ENCODE measurements around the gene SERINC3. TPM values are rescaled to one million over a fixed set of nuclear protein-coding genes. Genes with fewer than 3 reads are reported as not detected.
"Not testable (repeated sequence)": the region's sequence is repeated elsewhere in the genome, so short reads cannot be mapped to it uniquely, and the experiment has no call there.

SERINC3 gene
- total RNA-seq, 1 donor from 2014 or later = 94.3 TPM

GRCh38 chr20:44561876-44562275 is 40.0 kb upstream of the SERINC3 start:
- Histone ChIP-seq H3K4me1 (ENCODE audit: insufficient read depth, low read length) (no peaks in the 10 kb centered on the region), H3K4me3 (ENCODE audit: insufficient read depth, low read depth, low read length) (no peak overlapping the region), H3K36me3 (ENCODE audit: insufficient read depth, low read length) (no peaks in the 10 kb centered on the region), H3K9me3 (ENCODE audit: insufficient read depth, low read depth, low read length) (no peaks in the 10 kb centered on the region), H3K79me2 (ENCODE audit: insufficient read depth, low read length) (no peaks in the 10 kb centered on the region), H3K27me3 (ENCODE audit: insufficient read depth, low read length) (no peaks in the 10 kb centered on the region), H4K20me1 (ENCODE audit: insufficient read depth, low read length) (no peaks in the 10 kb centered on the region), H3K4me2 (ENCODE audit: low read length) (no peak overlapping the region), H2AFZ (ENCODE audit: low read depth, low read length) (no peak overlapping the region), H3K9ac (ENCODE audit: low read length) (no peak overlapping the region), H3K27ac (ENCODE audit: low read depth, low read length) (no peak overlapping the region)
- FAIRE-seq = no peak
- Mint-ChIP-seq H3K36me3 (ENCODE audit: low read depth, unreplicated experiment) (no peaks in the 10 kb centered on the region), H3K4me1 (ENCODE audit: low read depth, unreplicated experiment) (peaks cover 1% of the 10 kb centered on the region), H3K27ac (ENCODE audit: unreplicated experiment) (no peak overlapping the region), H3K27me3 (ENCODE audit: low read depth, unreplicated experiment) (no peaks in the 10 kb centered on the region), H3K4me3 (ENCODE audit: unreplicated experiment) (no peak overlapping the region), H3K9me3 (ENCODE audit: unreplicated experiment) (no peaks in the 10 kb centered on the region)
- no peak for DNase-seq (ENCODE audit: low read depth)
- TF ChIP-seq EZH2 (IDR thresholded peaks at IDR 0.05; ENCODE audit: insufficient read depth, low read length) (no peak), CTCF (IDR thresholded peaks at IDR 0.05; ENCODE audit: insufficient read depth, low read depth, low read length) (no peak)

GRCh38 chr20:44560818-44561217 is 38.9 kb upstream of the SERINC3 start:
- not testable (repeated sequence) for H3K27me3 Mint-ChIP-seq (ENCODE audit: low read depth, unreplicated experiment); H3K79me2 ChIP-seq (ENCODE audit: insufficient read depth, low read length); H3K36me3 Mint-ChIP-seq (ENCODE audit: low read depth, unreplicated experiment); H3K9me3 Mint-ChIP-seq (ENCODE audit: unreplicated experiment); H3K9ac ChIP-seq (ENCODE audit: low read length); H3K4me2 ChIP-seq (ENCODE audit: low read length); H3K4me3 Mint-ChIP-seq (ENCODE audit: unreplicated experiment); H4K20me1 ChIP-seq (ENCODE audit: insufficient read depth, low read length); H3K27ac Mint-ChIP-seq (ENCODE audit: unreplicated experiment); H3K36me3 ChIP-seq (ENCODE audit: insufficient read depth, low read length); H2AFZ ChIP-seq (ENCODE audit: low read depth, low read length); DNase-seq (ENCODE audit: low read depth); H3K9me3 ChIP-seq (ENCODE audit: insufficient read depth, low read depth, low read length); H3K27ac ChIP-seq (ENCODE audit: low read depth, low read length); H3K27me3 ChIP-seq (ENCODE audit: insufficient read depth, low read length); H3K4me1 Mint-ChIP-seq (ENCODE audit: low read depth, unreplicated experiment); H3K4me3 ChIP-seq (ENCODE audit: insufficient read depth, low read depth, low read length); FAIRE-seq; H3K4me1 ChIP-seq (ENCODE audit: insufficient read depth, low read length)

GRCh38 chr20:44560229-44560628 is 38.4 kb upstream of the SERINC3 start:
- Mint-ChIP-seq H3K9me3 (ENCODE audit: unreplicated experiment) (no peaks in the 10 kb centered on the region), H3K27ac (ENCODE audit: unreplicated experiment) (no peak overlapping the region), H3K4me1 (ENCODE audit: low read depth, unreplicated experiment) (peaks cover 4% of the 10 kb centered on the region), H3K36me3 (ENCODE audit: low read depth, unreplicated experiment) (no peaks in the 10 kb centered on the region), H3K4me3 (ENCODE audit: unreplicated experiment) (no peak overlapping the region), H3K27me3 (ENCODE audit: low read depth, unreplicated experiment) (no peaks in the 10 kb centered on the region)
- FAIRE-seq (no peak), DNase-seq (ENCODE audit: low read depth) (no peak)
- H3K4me3 ChIP-seq (ENCODE audit: insufficient read depth, low read depth, low read length) = no peak overlapping the region
- H3K79me2 ChIP-seq (ENCODE audit: insufficient read depth, low read length) = no peaks in the 10 kb centered on the region
- TF ChIP-seq EZH2 (IDR thresholded peaks at IDR 0.05; ENCODE audit: insufficient read depth, low read length) (no peak), CTCF (IDR thresholded peaks at IDR 0.05; ENCODE audit: insufficient read depth, low read depth, low read length) (no peak)
- H3K27ac ChIP-seq (ENCODE audit: low read depth, low read length) = no peak overlapping the region
- H3K36me3 ChIP-seq (ENCODE audit: insufficient read depth, low read length) = no peaks in the 10 kb centered on the region
- H3K9me3 ChIP-seq (ENCODE audit: insufficient read depth, low read depth, low read length) = no peaks in the 10 kb centered on the region
- H2AFZ ChIP-seq (ENCODE audit: low read depth, low read length) = no peak overlapping the region
- no peak overlapping the region for H3K9ac ChIP-seq (ENCODE audit: low read length)
- H3K4me1 ChIP-seq (ENCODE audit: insufficient read depth, low read length) = no peaks in the 10 kb centered on the region
- no peak overlapping the region for H3K4me2 ChIP-seq (ENCODE audit: low read length)
- H4K20me1 ChIP-seq (ENCODE audit: insufficient read depth, low read length) = no peaks in the 10 kb centered on the region
- H3K27me3 ChIP-seq (ENCODE audit: insufficient read depth, low read length) = no peaks in the 10 kb centered on the region

Data from astrocyte (in vitro differentiated cells and primary cell).